ENCODE measurements around the gene SNORC. TPM values are rescaled to one million over a fixed set of nuclear protein-coding genes. Genes with fewer than 3 reads are reported as not detected.
A peak's percentile ranks its signal among the peaks of the same experiment; 100 is the strongest.

The SNORC gene
- 0.17 and 0.86 TPM in 2 replicates for total RNA-seq (2014; rRNA removed; shearing (Covaris generic))

DNA sequence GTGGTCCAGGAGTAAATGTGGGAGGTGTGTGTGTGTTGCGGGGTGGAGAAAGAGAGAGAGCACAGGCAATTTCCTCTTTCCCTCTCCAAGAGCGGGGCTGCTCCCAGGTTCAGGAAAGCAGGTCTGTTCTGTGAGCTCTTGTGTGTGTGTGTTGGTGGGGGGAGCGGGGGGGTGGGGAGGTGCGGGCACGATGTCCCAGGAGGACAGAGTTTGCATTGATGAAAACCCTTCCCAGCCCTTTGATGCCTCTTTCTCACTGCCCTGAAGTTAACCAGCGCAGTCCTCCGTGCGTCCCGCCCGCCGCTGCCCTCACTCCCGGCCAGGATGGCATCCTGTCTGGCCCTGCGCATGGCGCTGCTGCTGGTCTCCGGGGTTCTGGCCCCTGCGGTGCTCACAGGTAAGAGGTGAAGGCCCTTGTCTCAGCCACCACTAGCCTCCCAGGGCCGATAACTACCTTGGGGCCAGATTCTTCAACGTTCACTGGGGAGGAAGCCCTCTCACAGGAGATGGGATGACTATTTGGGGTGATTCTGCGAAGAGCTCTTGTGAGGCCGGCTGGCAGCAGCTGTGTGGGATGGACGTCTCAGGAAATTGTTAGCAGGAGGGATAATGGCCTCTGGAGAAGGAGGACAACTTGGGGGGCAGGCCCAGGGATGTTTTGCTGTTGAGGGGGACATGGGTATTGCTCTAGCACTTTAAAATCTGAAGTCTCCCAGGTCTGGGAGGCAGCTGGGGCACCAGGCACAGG, at the start of gene SNORC:
Gene SNORC, plus strand, starts transcription at position 247 of the 748 bp plus-strand sequence. Its CDS starts 78 bp downstream, at position 325.
- DNase-seq (ENCODE audit: low spot score), result no peak

DNA sequence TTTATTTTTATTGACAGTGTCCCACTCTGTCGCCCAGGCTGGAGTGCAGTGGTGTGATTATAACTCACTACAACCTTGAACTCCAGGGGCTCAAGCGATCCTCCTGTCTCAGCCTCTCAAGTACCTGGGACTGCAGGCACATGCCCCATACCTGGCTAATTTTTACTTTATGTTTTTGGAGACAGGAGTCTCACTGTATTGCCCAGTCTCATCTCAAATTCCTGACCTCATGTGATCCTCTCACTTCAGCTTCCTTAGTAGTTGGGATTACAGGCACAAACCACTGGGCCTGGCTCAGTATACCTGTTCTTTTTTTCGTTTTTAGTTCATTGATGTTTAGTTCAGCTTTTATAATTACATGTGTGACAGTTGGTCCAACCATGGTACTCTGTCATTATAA, 40.1 kb upstream of the SNORC start:
- DNase-seq (ENCODE audit: low spot score), result no peak

DNA sequence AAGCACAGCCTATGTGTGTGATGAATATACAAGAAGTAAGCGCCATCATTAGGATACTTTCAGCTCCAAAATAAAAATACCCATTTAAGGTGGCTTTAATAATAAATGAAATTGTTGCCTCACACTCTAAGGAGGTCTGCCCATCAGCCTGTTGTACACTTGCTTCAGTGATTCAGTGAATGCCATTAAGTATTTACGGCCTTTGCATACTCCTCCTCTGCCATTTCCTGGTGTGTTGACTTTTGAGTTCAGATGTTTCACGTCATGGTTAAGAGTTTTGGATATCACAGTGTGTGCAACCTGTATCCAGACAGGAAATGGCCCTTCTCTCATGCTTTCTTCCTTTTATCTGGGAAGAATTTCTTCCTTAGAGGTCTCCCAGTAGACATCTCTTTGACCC, 38.6 kb upstream of the SNORC start:
- no peak for DNase-seq (ENCODE audit: low spot score)

DNA sequence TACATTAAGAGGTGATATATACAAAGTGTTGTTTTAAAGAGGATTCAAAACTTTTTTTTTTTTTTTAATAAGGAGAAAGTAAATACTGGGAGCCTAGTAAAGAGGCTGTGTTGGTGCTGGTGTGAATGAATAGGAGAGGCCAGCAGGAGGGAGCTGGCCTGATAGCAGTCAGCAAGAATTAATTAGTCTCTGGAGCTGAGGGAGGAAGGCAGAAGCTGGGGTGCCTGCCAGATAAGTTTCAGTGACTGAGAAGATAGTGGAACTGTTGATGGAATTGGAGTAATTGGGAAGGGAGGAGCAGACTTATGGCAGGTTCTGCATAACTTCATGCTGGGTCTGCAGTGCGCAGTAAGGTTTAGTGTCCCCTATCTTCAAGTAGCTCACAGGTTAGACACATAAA, 36.2 kb upstream of the SNORC start:
- DNase-seq (ENCODE audit: low spot score), result no peak

DNA sequence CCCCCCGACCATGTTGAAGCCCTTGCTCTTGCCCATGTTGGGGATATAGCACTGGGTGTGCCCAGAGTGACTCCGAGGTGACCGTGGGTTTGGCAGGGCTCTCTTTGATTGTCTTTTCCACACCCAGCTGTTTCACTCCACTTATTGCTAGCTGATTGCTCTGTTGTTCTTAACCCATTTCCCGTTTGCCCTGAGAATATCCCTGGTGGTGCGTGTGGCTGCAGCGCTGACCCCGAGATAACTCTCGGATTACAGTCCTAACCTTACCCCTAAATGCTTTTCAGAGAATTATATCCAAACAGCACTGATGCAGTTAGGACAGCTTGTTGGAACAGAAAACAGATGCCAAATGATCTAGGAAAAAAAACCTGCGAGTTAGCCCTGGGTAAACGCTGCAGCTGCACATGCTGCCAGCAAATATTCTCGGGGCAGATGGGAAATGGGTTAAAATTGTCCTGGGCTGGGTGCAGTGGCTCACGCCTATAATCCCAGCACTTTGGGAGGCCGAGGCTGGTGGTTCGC, 34.3 kb upstream of the SNORC start:
- no peak for DNase-seq (ENCODE audit: low spot score)

DNA sequence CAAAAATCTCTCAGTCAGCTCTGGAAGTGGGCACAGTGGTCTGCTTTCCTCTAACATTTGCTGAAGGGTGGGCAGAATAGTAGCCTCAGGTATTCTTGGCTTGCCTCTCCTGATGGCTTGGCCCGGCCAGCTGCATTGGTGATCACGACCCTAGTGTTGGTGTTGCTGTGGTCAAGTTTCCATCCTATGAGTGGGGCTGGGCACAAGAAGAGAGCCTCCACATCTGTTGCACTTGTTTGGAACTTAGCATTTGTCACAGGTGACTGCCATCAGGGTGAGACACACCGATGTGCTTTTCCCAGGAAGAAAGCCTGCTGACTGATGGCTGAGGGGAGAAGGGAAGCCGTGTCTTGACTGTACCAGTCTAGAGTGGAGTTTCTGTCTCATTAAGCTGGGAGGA, 33.1 kb upstream of the SNORC start:
- DNase-seq (ENCODE audit: low spot score), result no peak

DNA sequence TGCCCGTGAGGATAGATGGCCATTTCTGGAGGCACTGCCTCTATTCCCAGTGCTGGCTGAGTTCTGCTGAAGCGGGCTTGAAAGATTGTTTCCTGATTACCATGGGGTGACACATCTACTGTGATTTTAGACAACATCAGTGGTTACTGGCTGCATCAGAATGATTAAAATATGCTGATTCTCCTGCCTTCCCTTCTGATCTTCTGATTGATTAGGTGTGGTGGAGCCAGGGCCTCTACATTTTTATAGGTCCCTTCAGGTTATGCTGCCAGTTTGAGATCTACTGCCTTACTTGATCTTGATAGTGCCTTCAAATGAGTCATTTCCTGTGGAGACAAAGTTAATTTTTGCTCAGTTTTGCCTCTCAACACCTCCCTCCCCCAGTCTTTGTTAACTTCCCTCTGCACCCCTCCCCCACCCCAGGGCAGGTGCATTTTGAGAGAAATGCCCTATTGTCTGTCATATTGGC, 31.6 kb upstream of the SNORC start:
- peak; percentile 81 for DNase-seq (ENCODE audit: low spot score)

DNA sequence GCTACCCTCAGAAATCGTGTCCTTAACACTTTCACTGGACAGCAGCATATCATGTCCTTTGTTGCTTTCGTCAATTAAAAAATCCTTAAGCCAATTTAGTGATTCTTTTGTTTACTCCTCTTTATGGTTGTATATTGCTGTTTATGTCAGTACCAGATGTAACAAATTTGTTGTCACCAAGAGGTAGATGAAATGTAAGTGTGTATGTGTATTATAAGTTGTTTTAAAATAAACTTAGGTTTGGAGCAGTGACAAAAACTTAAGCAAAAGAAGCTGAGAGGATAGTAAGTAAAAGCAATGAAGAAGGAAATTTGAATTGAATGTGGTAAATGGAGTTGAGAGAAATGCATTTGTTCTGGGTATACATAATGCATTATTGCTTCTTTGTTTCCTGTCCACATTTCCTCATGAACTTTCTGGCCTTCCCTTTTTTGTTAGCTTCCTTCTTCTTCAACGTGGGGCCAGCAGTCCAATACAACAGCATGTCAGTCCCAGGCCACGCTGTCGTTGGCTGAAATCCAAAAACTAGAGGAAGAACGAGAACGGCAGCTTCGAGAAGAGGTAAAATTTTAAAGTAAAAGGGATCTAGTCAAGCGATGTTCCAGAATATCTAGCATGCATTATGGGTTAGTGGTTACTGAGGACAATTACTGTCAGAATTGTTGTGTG, 30.5 kb upstream of the SNORC start:
- DNase-seq (ENCODE audit: low spot score), result no peak

DNA sequence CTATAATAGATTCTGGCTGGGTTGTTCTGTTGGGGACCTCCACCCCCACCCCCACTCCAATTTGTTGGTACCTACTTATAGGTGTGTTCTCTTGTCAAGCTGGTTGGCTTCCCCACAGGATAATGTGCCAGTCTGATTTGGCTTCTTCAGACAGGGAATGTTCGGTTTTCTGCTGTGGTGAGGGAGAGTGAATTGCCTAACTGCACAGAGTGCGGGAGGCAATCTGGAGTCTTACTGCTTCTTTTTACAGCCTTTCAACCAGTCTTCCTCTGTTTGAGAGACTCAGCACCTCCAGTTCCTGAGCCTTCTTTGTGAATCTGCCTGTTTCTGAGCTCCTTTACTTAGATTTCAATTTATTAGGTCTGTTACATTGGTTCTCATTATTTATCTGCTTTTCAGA, 27.4 kb upstream of the SNORC start:
- DNase-seq (ENCODE audit: low spot score), result no peak

DNA sequence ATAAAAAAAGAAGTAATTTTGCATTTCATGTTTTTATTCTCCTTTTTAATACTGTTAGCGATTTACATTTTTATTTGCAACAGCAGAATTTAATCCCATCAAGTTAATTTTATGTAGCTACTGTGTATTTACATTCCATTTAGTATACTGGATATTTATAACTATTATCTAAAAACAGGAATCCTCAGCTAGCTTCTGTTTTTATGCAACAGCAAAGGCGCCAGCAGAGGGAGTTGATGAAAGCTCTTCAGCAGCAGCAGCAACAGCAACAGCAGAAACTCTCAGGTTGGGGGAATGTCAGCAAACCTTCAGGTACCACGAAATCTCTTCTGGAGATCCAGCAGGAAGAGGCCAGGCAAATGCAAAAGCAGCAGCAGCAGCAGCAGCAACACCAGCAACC, 26.2 kb upstream of the SNORC start:
- no peak for DNase-seq (ENCODE audit: low spot score)

DNA sequence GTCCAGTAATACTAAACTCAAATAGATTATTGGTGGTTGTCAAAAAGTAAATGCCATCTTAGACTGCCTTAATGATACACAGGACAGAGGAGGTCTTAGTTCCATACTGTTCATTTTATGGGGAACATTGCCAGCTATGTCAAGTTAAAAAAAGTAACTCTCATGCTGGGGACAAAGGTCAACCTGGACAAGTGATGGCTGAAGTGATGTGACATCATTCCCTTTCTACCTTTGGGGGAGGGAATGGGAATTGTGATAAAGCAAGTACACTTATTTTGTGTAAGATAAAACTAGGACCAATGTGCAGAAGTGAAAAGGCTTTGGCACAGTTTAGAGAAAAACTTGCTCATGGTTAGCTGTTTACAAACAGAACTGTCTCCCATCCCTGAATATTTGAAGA, 24.0 kb upstream of the SNORC start:
- no peak for DNase-seq (ENCODE audit: low spot score)

DNA sequence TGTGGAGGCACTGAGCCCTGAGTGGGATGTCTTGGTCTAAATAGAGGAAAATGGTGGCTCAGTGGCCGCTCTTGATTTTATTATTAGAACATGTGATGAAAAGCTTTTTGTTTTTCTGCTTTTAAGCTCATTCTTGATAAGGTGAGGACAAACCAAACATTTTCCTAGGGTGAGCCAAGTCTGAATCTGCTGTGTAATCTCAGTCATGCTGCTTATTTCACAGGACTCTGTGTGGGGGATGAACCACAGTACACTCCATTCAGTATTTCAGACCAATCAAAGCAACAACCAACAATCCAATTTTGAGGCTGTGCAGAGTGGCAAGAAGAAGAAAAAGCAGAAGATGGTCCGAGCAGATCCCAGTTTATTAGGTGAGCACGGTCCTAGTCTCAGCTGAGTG, 20.0 kb upstream of the SNORC start:
- DNase-seq (ENCODE audit: low spot score), result no peak

DNA sequence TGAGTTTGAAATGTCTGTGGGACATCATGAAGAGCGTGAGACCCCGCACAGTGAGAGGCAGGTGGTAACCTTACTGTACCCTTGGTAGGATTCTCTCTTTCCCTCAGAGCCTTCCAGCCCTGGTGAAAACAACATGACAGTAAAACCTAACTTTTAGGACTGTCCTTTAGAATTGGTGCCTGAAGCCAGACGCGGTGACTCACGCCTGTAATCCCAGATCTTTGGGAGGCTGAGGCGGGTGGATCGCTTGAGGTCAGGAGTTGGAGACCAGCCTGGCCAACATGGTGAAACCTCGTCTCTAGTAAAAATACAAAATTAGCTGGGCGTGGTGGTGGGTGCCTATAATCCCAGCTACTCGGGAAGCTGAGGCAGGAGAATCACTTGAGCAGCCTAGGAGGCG, 18.0 kb upstream of the SNORC start:
- peak; percentile 23 for DNase-seq (ENCODE audit: low spot score)

DNA sequence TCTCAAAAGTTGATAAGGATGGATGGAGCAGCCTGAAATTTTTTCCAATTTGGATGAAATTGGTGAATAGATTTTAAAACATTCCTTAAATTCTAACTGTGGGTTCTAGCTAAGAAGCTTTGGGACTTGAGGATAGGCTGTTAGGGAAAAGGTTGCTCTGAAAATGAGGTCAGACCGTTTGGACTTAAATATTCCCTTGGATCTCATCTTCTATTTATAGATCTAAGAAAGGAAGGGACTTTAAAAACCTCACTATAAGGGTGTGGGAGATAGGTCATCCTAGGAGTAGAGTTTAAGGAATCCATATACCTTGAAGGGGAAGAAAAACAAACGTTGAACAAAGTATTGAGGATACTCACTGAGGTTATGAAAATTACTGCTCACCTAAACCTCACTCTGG, 17.4 kb upstream of the SNORC start:
- no peak for DNase-seq (ENCODE audit: low spot score)

DNA sequence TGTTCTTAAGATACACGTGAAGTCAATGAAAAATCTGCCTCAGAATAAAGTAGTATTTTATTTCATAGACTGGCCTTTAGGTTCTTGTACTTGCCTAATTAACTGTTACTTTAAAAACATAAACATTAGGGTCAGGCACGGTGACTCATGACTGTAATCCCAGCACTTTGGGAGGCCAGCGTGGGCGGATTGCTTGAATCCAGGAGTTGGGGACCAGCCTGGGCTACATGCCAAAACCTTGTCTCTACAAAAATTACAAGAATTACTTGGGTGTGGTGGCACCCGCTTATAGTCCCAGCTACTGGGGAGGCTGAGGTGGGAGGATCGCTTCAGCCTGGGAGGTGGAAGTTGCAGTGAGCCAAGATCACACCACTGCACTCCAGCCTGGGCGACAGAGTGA, 16.0 kb upstream of the SNORC start:
- peak; percentile 87 for DNase-seq (ENCODE audit: low spot score)

DNA sequence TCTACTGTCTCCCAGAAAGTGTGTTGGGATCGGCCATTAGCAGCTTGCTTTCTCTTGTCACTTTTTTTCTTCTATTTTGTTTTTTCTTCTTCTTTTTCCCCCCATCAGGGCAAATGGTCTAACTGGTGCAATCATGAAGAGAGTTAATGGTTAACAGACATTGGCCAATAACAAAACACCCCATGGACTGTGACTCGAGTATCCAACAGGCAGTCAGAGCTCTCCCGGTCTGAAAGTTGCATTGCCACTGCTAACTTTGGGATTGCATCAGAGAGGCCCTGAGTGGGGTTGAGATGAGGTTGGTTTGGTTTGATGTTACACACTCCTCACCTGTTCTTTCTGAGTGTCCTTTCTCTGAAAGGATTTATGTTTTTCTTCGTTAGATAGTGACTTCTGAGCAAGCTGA, 12.9 kb upstream of the SNORC start:
- no peak for DNase-seq (ENCODE audit: low spot score)

DNA sequence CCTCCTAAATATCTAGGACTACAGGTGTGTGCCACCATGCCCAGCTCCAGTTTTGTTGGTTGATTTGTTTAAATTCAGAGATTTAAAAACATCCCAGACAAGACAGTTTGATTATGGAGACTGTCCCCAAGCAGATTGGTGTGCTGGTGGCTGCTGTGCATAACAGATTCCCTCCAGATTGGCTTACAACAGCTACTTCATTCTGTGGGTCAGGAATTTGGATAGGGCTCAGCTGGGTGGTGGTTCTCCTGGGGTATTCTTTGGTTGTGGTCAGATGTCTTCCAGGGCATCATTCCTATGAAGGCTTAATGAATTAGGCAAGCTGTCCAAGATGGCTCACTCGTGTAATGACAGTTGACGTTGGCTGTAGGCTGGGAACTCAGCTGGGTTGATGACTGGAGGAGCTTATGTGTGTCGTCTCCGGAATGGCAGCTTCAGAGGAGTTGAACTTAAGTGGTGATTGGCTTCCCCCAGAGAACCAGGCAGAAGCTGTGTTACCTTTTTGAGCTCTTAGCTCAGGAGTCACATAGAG, 10.6 kb upstream of the SNORC start:
- no peak for DNase-seq (ENCODE audit: low spot score)

DNA sequence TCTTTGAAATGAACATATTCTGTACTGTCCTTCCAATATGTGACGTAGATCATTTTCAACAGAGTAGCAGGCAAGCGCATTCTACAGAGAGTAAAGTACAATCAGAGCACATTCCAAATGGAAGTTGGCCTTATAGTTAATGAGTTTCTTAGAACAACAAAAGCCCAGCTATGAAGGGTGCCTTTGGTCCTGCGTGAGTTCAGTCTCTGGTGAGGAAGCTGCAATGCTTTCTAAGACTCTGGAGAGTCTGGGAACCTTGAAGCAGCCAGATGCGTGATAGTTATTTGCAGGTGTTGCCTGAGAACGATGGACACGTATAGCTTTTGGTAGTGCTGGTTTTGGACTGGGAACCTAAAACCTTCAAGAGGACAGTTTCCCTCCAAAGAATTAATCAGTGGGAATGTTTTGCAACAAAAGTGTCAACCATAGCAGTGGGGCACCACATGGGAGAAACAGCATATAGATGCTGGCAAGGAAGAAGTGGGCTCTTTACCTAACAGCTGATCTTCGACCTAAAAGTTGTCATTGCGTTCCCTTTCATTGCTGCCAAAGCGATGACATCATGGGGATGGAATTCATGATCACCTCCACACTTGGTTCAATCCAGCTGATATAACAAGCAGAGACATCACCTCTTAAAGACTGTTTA, 9.3 kb upstream of the SNORC start:
- DNase-seq (ENCODE audit: low spot score), result no peak

DNA sequence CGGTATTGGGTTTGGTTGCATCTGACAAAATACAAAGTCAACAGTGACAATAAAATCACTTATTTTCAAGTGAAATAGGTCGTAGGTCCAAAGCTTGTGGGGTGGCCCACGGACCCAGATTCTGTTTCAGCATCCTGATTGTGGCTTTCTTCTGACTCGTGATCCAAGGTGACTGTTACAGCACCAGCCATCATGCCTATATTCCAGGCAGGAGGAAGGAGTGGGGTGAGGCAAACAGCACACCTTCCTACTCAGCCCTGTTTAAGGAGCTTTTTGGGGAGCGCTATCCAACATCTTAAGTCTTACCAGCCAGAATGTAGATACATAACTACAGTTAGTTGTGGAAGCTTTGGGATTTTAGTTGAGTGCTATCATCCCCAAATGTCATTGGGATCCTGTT, 8.7 kb upstream of the SNORC start:
- no peak for DNase-seq (ENCODE audit: low spot score)

DNA sequence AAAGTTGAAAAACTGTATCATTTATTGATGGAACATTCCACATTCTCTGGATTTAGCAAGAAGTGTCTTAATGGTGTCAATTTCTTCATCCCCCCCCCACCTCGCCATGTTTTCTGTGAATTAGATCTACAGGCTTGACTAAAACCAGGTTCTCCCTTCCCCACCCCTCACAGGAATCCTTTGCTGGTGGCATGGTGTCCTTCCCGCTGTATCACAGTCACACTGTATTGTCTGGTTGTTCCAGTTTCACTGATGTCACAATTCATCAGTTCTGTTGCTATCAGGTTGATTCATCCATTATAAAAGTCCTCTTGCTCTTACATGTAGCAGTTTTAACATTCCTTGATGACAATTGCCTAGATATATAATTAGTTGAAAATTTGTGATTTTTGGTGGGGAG, 6.1 kb upstream of the SNORC start:
- DNase-seq (ENCODE audit: low spot score), result no peak

DNA sequence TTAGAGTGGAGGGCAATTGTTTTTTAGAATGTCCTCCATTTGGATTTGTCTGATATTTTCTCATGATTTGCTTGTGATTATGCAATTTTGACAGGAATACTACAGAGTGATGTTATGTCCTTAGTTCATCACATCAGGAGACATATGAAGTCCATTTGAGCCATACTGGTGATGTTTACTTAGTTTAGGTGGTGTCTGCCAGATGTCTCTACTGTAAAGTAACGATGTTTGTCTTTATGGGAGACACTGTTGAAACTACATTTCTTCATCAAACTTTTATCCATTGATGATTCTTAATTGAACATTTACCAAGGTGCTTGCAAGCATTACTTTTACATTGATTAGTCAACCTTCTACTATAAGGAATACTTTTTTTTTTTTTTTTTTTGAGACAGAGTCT, 4.9 kb upstream of the SNORC start:
- no peak for DNase-seq (ENCODE audit: low spot score)

DNA sequence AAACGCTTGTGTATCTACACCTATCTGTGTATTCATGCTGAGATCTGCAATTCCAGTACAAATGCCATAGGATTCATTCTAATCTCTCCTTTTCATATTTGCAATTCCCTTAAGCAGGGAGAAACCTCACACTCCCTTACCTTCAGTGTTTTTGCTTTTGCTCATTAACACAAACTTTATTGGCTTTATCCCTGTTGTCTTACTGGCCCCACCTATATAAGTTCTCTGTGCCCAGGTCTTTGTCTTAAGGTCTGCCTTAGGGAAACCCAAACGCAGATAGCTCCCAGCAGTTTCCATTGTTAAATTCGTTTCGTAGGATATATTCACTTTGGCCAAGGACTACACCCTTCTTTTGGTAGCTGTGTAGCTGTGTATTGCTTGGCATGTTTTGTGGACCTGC, 4.0 kb upstream of the SNORC start:
- no peak for DNase-seq (ENCODE audit: low spot score)

Data from A172 (cell line).